Panc1 (cell line): ENCODE measurements around the gene THSD7A.

Experiments
- CTCF ChIP-seq: fragments of 450-650 bp; IDR thresholded peaks from 2 replicates; pipeline ENCODE4 v1.5.1; 2017; ENCODE audit warnings: mild to moderate bottlenecking
- POLR2AphosphoS5 ChIP-seq: IDR thresholded peaks from 2 replicates; pipeline ENCODE4 v1.6.1; 2012; ENCODE audit warnings: mild to moderate bottlenecking, low read depth, low read length, moderate library complexity
- REST ChIP-seq, 2 experiments: IDR thresholded peaks; 2 replicates each; pipeline ENCODE4 v1.6.1; 2011 to 2012; ENCODE audit warnings: low read depth in 2 of 2, control low read depth in 1 of 2, low read length in 1 of 2, mild to moderate bottlenecking in 1 of 2, moderate library complexity in 1 of 2; ENCODE audit not compliant: insufficient read depth in 1 of 2
- TCF7L2 ChIP-seq: IDR thresholded peaks from 2 replicates; pipeline ENCODE4 v1.6.1; 2011; ENCODE audit warnings: mild to moderate bottlenecking, low read depth, low read length, inconsistent platforms

- TF ChIP-seq CTCF: no peak
- no peak for TF ChIP-seq POLR2AphosphoS5
- no peak for TF ChIP-seq TCF7L2
- no peak for TF ChIP-seq REST (IDR thresholded peaks at IDR 0.05; ENCODE audit: insufficient read depth in 1 of 2, low read depth in 2 of 2, low read length in 1 of 2)
Observed at GRCh38 chr7:11469028-11469745, 362.8 kb downstream of the THSD7A start.
